ENCODE data around the gene CCDC102B.
"Not testable (repeated sequence)": the region's sequence is repeated elsewhere in the genome, so short reads cannot be mapped to it uniquely, and the experiment has no call there.

Gene CCDC102B

GRCh38 chr18:68915061-68915460, 117.2 kb downstream of the CCDC102B start:
- DNase-seq = no peak

- DNase-seq = no peak
These were observed 118.9 kb downstream of the CCDC102B start for GRCh38 chr18:68916734-68917133.

GRCh38 chr18:68918216-68918615, 120.3 kb downstream of the CCDC102B start:
- no peak for DNase-seq

GRCh38 chr18:68919900-68920299, 122.0 kb downstream of the CCDC102B start:
- DNase-seq = no peak

- DNase-seq = no peak
These were observed 124.5 kb downstream of the CCDC102B start for GRCh38 chr18:68922392-68922791.

GRCh38 chr18:68925268-68925667, 127.4 kb downstream of the CCDC102B start:
- DNase-seq = no peak

GRCh38 chr18:68928762-68929675, 131.1 kb downstream of the CCDC102B start:
- DNase-seq = no peak

- DNase-seq = no peak
These were observed 137.8 kb downstream of the CCDC102B start for GRCh38 chr18:68935686-68936085.

- DNase-seq = no peak
These were observed 139.2 kb downstream of the CCDC102B start for GRCh38 chr18:68937029-68937599.

- DNase-seq = no peak
These were observed 142.2 kb downstream of the CCDC102B start for GRCh38 chr18:68940039-68940438.

- DNase-seq = no peak
These were observed 142.9 kb downstream of the CCDC102B start for GRCh38 chr18:68940754-68941153.

GRCh38 chr18:68942230-68942629, 144.3 kb downstream of the CCDC102B start:
- no peak for DNase-seq

- DNase-seq = not testable (repeated sequence)
These were observed 146.0 kb downstream of the CCDC102B start for GRCh38 chr18:68943861-68944260.

- DNase-seq = no peak
These were observed 146.4 kb downstream of the CCDC102B start for GRCh38 chr18:68944330-68944729.

GRCh38 chr18:68944826-68945225, 146.9 kb downstream of the CCDC102B start:
- DNase-seq = no peak

- no peak for DNase-seq
These were observed 150.7 kb downstream of the CCDC102B start for GRCh38 chr18:68948622-68949021.

- DNase-seq = no peak
These were observed 156.9 kb downstream of the CCDC102B start for GRCh38 chr18:68954738-68955137.

GRCh38 chr18:68956650-68957049, 158.8 kb downstream of the CCDC102B start:
- DNase-seq = no peak

GRCh38 chr18:68960355-68960754, 162.5 kb downstream of the CCDC102B start:
- DNase-seq = no peak

GRCh38 chr18:68962623-68963022, 164.7 kb downstream of the CCDC102B start:
- DNase-seq = no peak

GRCh38 chr18:68965817-68966216, 167.9 kb downstream of the CCDC102B start:
- DNase-seq = no peak

- DNase-seq = no peak
These were observed 171.1 kb downstream of the CCDC102B start for GRCh38 chr18:68969027-68969426.

- DNase-seq = no peak
These were observed 174.3 kb downstream of the CCDC102B start for GRCh38 chr18:68972176-68972575.

GRCh38 chr18:68979737-68980136, 181.9 kb downstream of the CCDC102B start:
- DNase-seq = no peak
